CD4-positive, alpha-beta T cell treated with Interferon gamma for 1 hour (primary cell): Measurements from ENCODE around the gene CPNE5.
"Not testable (repeated sequence)": the region's sequence is repeated elsewhere in the genome, so short reads cannot be mapped to it uniquely, and the experiment has no call there.

ENCODE experiments used
- DNase-seq: peaks from one replicate; pipeline ENCODE4 v3.0.0-alpha.2; 2020

Gene CPNE5

DNA sequence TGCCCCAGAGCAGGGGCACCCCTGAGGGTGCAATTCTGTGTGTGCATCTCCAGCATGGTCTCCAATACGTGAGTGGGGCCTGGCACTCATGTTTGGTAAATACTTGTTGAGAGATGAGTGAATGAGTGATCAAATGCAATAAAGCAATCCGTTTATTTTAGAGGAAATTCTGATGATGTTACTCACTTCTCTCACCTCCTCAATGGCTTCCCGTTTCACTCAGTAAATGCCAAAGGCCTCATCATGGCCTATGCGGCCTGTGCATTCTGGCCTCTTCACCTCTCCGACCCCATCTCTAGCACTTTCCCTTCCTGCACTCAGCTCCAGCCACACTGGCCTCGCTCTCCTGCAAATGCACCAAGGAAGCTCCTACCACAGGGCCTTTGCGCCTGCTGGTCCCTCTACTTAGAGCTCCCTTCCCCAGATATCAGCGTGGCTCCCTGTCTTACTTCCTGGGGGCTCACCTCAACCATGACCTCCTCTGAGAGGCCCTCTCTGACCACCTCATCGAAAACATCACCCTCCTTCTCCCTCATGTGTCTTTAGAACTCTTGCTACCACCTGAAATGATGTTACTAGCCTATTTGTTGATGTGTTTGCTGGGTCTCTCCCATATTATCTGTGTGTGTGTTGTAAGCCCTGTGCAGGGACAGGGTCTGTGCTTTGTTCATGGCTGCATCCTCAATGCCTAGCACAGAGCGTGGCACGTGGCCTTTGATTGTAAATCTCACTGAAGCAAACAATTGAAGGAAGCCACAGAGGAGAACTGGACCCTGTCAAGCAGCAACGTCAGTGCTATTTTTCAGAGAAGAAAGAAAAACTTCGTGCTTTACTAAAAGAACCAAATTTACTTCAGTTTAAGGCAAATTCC, 99.1 kb downstream of the CPNE5 start:
- DNase-seq = no peak

- no peak for DNase-seq
These were observed 101.1 kb downstream of the CPNE5 start for GRCh38 chr6:36738108-36738507.

GRCh38 chr6:36737043-36737785, 102.0 kb downstream of the CPNE5 start:
- no peak for DNase-seq

- peak; percentile 72 for DNase-seq
These were observed 103.9 kb downstream of the CPNE5 start for GRCh38 chr6:36735110-36736071.

DNA sequence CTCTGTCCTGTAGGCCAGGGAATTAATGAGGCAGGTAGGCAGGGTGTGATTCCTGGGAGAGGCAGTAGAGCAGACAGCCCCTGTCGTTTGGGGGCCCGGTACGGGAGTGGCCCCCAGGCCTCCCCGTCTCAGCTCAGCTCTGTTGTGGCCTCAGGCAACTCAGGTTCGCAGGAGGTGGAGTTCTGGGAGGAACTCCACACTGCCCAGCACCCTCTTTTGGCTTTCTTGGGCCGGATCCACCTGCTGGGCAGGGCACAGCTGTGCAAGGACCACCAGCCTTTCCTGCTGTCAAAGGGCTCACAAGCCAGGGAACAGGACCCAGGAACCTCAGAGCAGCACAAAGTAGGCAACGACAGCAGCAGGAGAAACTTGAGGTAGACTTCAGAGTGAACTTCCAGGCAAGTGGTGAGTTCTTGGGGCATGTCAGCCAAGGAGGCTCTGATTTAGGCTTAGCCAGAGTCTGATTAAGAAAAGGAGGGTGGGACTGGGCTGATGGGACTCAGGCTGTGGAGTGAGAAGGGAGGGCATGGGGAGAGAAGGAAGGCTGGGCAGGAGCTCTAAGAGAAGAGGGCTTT, 104.7 kb downstream of the CPNE5 start:
- DNase-seq = no peak

- DNase-seq = no peak
These were observed 105.9 kb downstream of the CPNE5 start for GRCh38 chr6:36733300-36733699.

- no peak for DNase-seq
These were observed 107.5 kb downstream of the CPNE5 start for GRCh38 chr6:36731622-36732310.

DNA sequence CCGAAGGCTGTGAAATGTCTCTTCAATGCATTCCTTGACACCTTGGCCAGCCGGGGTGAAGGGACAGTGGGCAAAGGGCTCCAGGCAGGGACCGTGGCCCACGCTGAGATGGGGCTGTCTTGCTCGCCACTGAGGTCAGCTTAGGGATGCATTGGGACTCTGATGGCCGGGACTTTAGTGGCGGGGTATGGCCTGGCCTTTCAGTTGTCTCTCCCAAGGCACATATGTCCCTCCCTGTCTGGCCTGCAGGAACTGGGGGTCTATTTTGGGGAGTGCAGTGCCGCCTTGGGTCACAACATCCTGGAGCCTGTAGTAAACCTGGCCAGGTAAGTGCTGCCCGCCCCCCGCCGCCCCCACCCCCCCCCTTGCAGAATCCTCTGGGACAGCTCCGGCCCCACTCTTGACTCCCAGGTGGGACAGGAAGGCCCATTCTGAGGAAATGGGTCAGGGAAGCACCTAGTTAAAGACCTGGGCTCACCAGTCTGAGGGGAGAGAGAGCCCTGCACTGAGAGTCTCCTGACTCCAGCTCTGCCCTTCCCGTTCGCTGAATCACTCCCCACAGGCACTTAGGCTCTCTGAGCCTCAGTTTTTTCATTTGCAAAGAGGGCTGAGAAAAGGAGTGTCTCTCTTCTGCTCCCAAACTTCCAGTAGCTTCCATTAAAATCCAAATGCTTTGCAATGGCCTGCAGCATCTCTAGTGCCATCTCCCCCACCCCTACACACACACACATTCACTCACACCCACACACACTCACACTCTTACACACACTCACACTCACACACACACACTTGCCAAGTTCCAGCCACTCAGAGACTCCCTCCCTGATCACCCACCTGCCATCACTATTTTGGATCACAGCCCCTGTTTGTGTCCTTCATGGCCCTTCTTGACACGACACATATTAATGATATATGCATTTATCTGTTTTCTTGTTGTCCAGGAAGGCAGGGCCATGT, 108.5 kb downstream of the CPNE5 start:
- no peak for DNase-seq

DNA sequence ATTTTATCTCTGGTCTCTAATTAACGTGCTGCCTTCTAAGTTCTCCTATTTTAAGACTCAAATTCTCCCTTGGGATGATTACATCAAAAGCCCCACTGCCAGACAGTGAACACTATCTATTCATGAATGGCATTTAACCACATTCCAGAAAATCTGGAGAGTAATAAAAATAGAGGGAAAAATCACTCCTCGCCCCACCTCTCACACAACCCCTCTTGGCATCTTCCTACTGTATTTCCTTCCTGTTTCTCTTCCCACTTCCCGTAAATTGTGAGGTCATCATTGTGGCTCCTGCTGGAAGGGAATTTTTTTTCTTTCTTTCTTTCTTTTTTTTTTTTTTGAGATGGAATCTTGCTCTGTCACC, 110.1 kb downstream of the CPNE5 start:
- DNase-seq = no peak

- DNase-seq = no peak
These were observed 110.7 kb downstream of the CPNE5 start for GRCh38 chr6:36728289-36729160.

DNA sequence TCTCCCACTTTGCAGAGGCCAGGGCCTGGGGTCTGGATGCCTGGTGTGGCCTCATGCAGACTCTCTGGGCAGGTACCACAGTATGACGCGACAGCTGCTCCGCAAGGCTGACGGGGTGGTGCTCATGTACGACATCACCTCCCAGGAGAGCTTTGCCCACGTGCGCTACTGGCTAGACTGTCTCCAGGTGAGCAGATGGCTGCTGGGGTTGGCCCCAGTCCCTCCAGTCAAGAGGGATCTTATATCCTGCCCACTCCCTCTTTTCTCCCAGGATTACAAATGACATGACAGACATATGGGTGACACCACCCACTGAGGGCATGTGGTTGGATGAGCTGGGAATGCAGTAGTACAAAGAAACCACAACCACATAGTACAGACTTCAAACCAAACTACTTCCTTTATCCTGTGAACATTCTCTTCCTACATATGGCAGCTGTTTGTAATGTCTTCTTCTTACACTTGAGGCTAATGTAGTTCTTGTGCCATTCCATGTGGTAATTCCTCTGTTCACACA, 111.7 kb downstream of the CPNE5 start:
- DNase-seq = no peak

- no peak for DNase-seq
These were observed 113.7 kb downstream of the CPNE5 start for GRCh38 chr6:36725581-36725980.

- DNase-seq = peak; percentile 26
These were observed 114.5 kb downstream of the CPNE5 start for GRCh38 chr6:36724514-36725390.

DNA sequence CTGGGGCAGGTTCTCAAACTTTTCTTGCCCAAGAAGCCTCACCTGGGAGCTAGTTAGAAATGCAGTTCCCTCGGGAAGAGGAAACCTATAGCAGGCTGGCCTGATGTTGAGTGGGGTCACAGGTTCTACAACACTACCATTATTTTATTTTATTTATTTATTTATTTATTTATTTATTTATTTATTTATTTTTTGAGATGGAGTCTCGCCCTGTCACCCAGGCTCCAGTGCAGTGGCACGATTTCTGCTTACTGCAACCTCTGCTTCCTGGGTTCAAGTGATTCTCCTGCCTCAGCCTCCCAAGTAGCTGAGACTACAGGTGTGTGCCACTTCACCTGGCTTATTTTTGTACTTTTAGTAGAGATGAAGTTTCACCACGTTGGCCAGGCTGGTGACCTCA, 115.3 kb downstream of the CPNE5 start:
- DNase-seq = not testable (repeated sequence)

GRCh38 chr6:36722879-36723278, 116.4 kb downstream of the CPNE5 start:
- DNase-seq = no peak

GRCh38 chr6:36722365-36722764, 116.9 kb downstream of the CPNE5 start:
- no peak for DNase-seq

DNA sequence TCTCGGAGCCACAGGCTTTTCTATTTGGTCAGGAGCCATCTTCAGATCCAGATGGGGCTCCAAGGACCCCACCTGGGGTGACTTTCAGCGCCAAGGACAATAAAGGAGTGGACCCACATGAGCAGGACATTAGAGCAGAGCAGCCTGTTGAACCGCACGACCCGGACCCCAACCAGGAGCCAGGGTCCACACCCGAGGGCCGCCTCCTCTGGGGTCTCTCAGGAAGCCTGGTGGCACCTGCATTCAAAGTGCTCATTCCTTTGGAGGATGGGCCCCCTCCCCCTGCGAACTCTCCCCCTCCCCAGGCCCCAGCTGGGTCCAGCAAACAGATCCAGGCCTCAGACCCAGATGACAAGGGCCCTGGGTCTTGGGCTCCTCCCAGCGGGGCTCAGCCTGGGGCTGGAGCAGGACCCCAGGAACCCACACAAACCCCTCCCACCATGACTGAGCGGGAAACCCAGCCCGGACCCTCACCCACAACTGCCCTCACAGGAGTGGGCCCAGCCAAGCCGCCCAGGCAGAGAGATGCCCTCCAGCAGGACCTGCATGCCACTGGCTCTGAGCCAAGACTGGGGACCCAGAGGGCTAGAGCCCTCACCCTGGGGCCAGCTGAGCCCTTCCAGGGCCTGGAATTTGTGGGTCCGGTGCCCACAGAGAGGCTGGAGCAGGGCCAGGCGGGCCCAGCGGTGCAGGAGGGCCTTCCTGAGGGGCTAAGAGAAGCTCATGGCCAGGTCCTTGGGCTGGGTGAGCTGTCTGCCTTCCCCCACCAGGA, 117.7 kb downstream of the CPNE5 start:
- no peak for DNase-seq
